HK-2 (cell line): ENCODE measurements around the gene DXO.
A peak's percentile ranks its signal among the peaks of the same experiment; 100 is the strongest.
"Not testable (repeated sequence)": the region's sequence is repeated elsewhere in the genome, so short reads cannot be mapped to it uniquely, and the experiment has no call there.

Experiments used
- DNase-seq: peaks from one replicate; pipeline ENCODE4 v3.0.0-alpha.2; 2018; ENCODE audit not compliant: unreplicated experiment

Gene DXO

GRCh38 chr6:31971993-31972708 lies at the start of gene DXO:
TSS of gene DXO (minus strand) at chr6:31972138. CDS start at chr6:31971675, 463 bp downstream.
- peak; percentile 95 for DNase-seq

GRCh38 chr6:32014547-32014946 lies 42.6 kb upstream of the DXO start, which contains the start of gene C4B:
TSS of gene C4B (plus strand) at chr6:32014795. CDS start at chr6:32014846, 51 bp downstream.
- DNase-seq, result not testable (repeated sequence)

- DNase-seq, result not testable (repeated sequence)
Observed at GRCh38 chr6:32013738-32014137, 41.8 kb upstream of the DXO start.

- not testable (repeated sequence) for DNase-seq
Observed at GRCh38 chr6:32012941-32013617, 41.1 kb upstream of the DXO start.

GRCh38 chr6:32010856-32011530 lies 39.1 kb upstream of the DXO start:
- DNase-seq, result not testable (repeated sequence)

- not testable (repeated sequence) for DNase-seq
Observed at GRCh38 chr6:32009537-32009936, 37.6 kb upstream of the DXO start.

GRCh38 chr6:32008616-32009015 lies 36.7 kb upstream of the DXO start:
- not testable (repeated sequence) for DNase-seq

GRCh38 chr6:32008037-32008436 lies 36.1 kb upstream of the DXO start:
- DNase-seq, result not testable (repeated sequence)

GRCh38 chr6:32007086-32007485 lies 35.1 kb upstream of the DXO start:
- DNase-seq, result not testable (repeated sequence)

- not testable (repeated sequence) for DNase-seq
Observed at GRCh38 chr6:32005991-32006529, 34.1 kb upstream of the DXO start.

GRCh38 chr6:32005538-32005880 lies 33.6 kb upstream of the DXO start:
- not testable (repeated sequence) for DNase-seq

- DNase-seq, result not testable (repeated sequence)
Observed at GRCh38 chr6:32004864-32005537, 33.1 kb upstream of the DXO start.

- not testable (repeated sequence) for DNase-seq
Observed at GRCh38 chr6:32004393-32004792, 32.5 kb upstream of the DXO start.

- not testable (repeated sequence) for DNase-seq
Observed at GRCh38 chr6:32003301-32003700, 31.4 kb upstream of the DXO start.

- not testable (repeated sequence) for DNase-seq
Observed at GRCh38 chr6:32002546-32003268, 30.8 kb upstream of the DXO start.

GRCh38 chr6:31996385-31996784 lies 24.4 kb upstream of the DXO start:
- not testable (repeated sequence) for DNase-seq

- not testable (repeated sequence) for DNase-seq
Observed at GRCh38 chr6:31994421-31994820, 22.5 kb upstream of the DXO start.

- not testable (repeated sequence) for DNase-seq
Observed at GRCh38 chr6:31989363-31989762, 17.4 kb upstream of the DXO start.

GRCh38 chr6:31981744-31982143 lies 9.8 kb upstream of the DXO start, which contains the start of gene C4A:
TSS of gene C4A (plus strand) at chr6:31982057. CDS start at chr6:31982108, 51 bp downstream.
- DNase-seq, result not testable (repeated sequence)

GRCh38 chr6:31980998-31981397 lies 9.1 kb upstream of the DXO start:
- DNase-seq, result not testable (repeated sequence)
